Keratinocyte (primary cell): Measurements from ENCODE around the gene TAS2R19. TPM values are rescaled to one million over a fixed set of nuclear protein-coding genes. Genes with fewer than 3 reads are reported as not detected.

Experiments used
- DNase-seq: peaks from one replicate; pipeline ENCODE4 v3.0.0-alpha.2; 2011; ENCODE audit warnings: low read depth, missing footprints, low spot score
- FAIRE-seq: peaks from 2 replicates; lab custom pipeline; 2011; peaks lifted over from hg19 to GRCh38; lab: Jason Lieb, UNC
- H2AFZ ChIP-seq: 2 replicates; pipeline ENCODE4 v1.6.0; 2012; ENCODE audit warnings: low read length, control low read depth, inconsistent platforms; ENCODE audit not compliant: control insufficient read depth
- H3K27ac ChIP-seq: 2 replicates; pipeline ENCODE4 v1.5.1; 2011; ENCODE audit warnings: low read length; ENCODE audit not compliant: control insufficient read depth, insufficient read depth
- H3K27me3 ChIP-seq: 3 replicates; pipeline ENCODE4 v1.6.0; 2011; ENCODE audit warnings: low read length; ENCODE audit not compliant: control insufficient read depth, insufficient read depth; ENCODE audit errors: extremely low read depth
- H3K36me3 ChIP-seq, 2 experiments: 2 replicates in 1 of 2; 3 replicates in 1 of 2; pipeline ENCODE4 v1.5.1; 2011; ENCODE audit warnings: low read length in 2 of 2, mild to moderate bottlenecking in 1 of 2; ENCODE audit not compliant: control insufficient read depth in 2 of 2, insufficient read depth in 2 of 2; ENCODE audit errors: extremely low read depth in 1 of 2
- H3K4me1 ChIP-seq: 3 replicates; pipeline ENCODE4 v1.5.1; 2011; ENCODE audit warnings: low read length; ENCODE audit not compliant: control insufficient read depth, insufficient read depth; ENCODE audit errors: extremely low read depth
- H3K4me2 ChIP-seq: 3 replicates; pipeline ENCODE4 v1.6.0; 2011; ENCODE audit warnings: low read depth, low read length; ENCODE audit not compliant: control insufficient read depth, insufficient read depth; ENCODE audit errors: extremely low read depth
- H3K4me3 ChIP-seq, 3 experiments: fragments of 200-600 bp in 1 of 3; sonication (generic) in 1 of 3; 2 replicates in 2 of 3; 3 replicates in 1 of 3; pipeline ENCODE4 v1.5.1; 2011 to 2016; ENCODE audit warnings: low read length in 3 of 3, mild to moderate bottlenecking in 3 of 3, control low read depth in 2 of 3, inconsistent platforms in 1 of 3, low read depth in 1 of 3, mixed read lengths in 1 of 3, mixed run types in 1 of 3, moderate library complexity in 1 of 3; ENCODE audit not compliant: control insufficient read depth in 2 of 3, insufficient read depth in 2 of 3; ENCODE audit errors: extremely low read depth in 1 of 3
- H3K79me2 ChIP-seq: 2 replicates; pipeline ENCODE4 v1.6.0; 2012; ENCODE audit warnings: low read length; ENCODE audit not compliant: control insufficient read depth, insufficient read depth
- H3K9ac ChIP-seq: 3 replicates; pipeline ENCODE4 v1.6.0; 2011; ENCODE audit warnings: low read length; ENCODE audit not compliant: control insufficient read depth, insufficient read depth; ENCODE audit errors: extremely low read depth
- H3K9me1 ChIP-seq: 3 replicates; pipeline ENCODE4 v1.6.0; 2011; ENCODE audit warnings: low read length; ENCODE audit not compliant: control insufficient read depth, insufficient read depth; ENCODE audit errors: extremely low read depth
- H3K9me3 ChIP-seq: 2 replicates; pipeline ENCODE4 v1.5.1; 2012; ENCODE audit warnings: low read depth, low read length; ENCODE audit not compliant: control insufficient read depth
- H4K20me1 ChIP-seq: 3 replicates; pipeline ENCODE4 v1.6.0; 2011; ENCODE audit warnings: low read length; ENCODE audit not compliant: control insufficient read depth, insufficient read depth; ENCODE audit errors: extremely low read depth
- EZH2 ChIP-seq: IDR thresholded peaks from one replicate; pipeline ENCODE4 v1.6.1; 2012; ENCODE audit warnings: inconsistent platforms, mild to moderate bottlenecking, low read length, moderate library complexity
- dilution Hi-C: fragments of 300-500 bp; cut with MboI; formaldehyde crosslinking; loops from one replicate; pipeline ENCODE4 v1.7.0; 2020; ENCODE audit warnings: low sequenced_read_pairs; ENCODE audit not compliant: extremely low pct_ligation_motif_present
- polyA plus RNA-seq, 5 experiments: library from polyadenylated mRNA; depleted of rRNA in 3 of 5; stranded (reverse) in 3 of 5; stranded (forward) in 1 of 5; unstranded in 1 of 5; fragments of >200 nt; gene quantifications; 1 replicate in 1 of 5; 2 replicates in 3 of 5; 3 replicates in 1 of 5; pipeline versions ENCODE4 v1.2.1 to v1.2.3, GENCODE V29; 2011 to 2012; ENCODE audit warnings: missing spikeins in 2 of 5, low read depth in 1 of 5, low replicate concordance in 1 of 5
- TF ChIP-seq, protein P1 (sequence below), 3 experiments: IDR thresholded peaks in 1 of 3; conservative IDR thresholded peaks in 1 of 3; optimal IDR thresholded peaks in 1 of 3; 2 replicates in 2 of 3; 3 replicates in 1 of 3; pipeline versions ENCODE3 to v1.5.1; 2011; ENCODE audit warnings: low read length in 3 of 3, mild to moderate bottlenecking in 3 of 3, moderate library complexity in 2 of 3, control low read depth in 1 of 3, inconsistent platforms in 1 of 3; ENCODE audit not compliant: insufficient read depth in 2 of 3; ENCODE audit errors: extremely low read depth in 1 of 3

Gene TAS2R19
- polyA plus RNA-seq, 1 donor (not counting 4 experiments of a cell fraction or from before 2014, with no cell fraction given): 0.31 TPM

- no peak for TF ChIP-seq EZH2
- TF ChIP-seq, protein P1, sequence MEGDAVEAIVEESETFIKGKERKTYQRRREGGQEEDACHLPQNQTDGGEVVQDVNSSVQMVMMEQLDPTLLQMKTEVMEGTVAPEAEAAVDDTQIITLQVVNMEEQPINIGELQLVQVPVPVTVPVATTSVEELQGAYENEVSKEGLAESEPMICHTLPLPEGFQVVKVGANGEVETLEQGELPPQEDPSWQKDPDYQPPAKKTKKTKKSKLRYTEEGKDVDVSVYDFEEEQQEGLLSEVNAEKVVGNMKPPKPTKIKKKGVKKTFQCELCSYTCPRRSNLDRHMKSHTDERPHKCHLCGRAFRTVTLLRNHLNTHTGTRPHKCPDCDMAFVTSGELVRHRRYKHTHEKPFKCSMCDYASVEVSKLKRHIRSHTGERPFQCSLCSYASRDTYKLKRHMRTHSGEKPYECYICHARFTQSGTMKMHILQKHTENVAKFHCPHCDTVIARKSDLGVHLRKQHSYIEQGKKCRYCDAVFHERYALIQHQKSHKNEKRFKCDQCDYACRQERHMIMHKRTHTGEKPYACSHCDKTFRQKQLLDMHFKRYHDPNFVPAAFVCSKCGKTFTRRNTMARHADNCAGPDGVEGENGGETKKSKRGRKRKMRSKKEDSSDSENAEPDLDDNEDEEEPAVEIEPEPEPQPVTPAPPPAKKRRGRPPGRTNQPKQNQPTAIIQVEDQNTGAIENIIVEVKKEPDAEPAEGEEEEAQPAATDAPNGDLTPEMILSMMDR (optimal IDR thresholded peaks at IDR 0.05 in 1 of 3, IDR thresholded peaks at IDR 0.05 in 1 of 3, conservative IDR thresholded peaks at IDR 0.05 in 1 of 3; ENCODE audit: extremely low read depth in 1 of 3, insufficient read depth in 2 of 3, low read length in 3 of 3): no peak
- dilution Hi-C loops: no loop called here
Observed at GRCh38 chr12:11031307-11031706, 8.9 kb upstream of the TAS2R19 start, which contains the start of gene TAS2R31. Gene TAS2R31, minus strand, starts transcription at chr12:11031407. Its CDS starts 72 bp downstream, at chr12:11031335.

GRCh38 chr12:11026118-11026517 lies 3.7 kb upstream of the TAS2R19 start:
- TF ChIP-seq, protein P1 (optimal IDR thresholded peaks at IDR 0.05 in 1 of 3, IDR thresholded peaks at IDR 0.05 in 1 of 3, conservative IDR thresholded peaks at IDR 0.05 in 1 of 3; ENCODE audit: extremely low read depth in 1 of 3, insufficient read depth in 2 of 3, low read length in 3 of 3): peak in 2 of 3 experiments; percentile 6 to 18
- TF ChIP-seq EZH2: no peak
- Histone ChIP-seq H3K4me2 (no peak overlapping the region), H3K27me3 (no peaks in the 10 kb centered on the region), H3K27ac (no peak overlapping the region), H3K9ac (no peak overlapping the region), H3K9me3 (no peaks in the 10 kb centered on the region), H3K79me2 (no peaks in the 10 kb centered on the region), H3K36me3 (no peaks in the 10 kb centered on the region), H2AFZ (no peak overlapping the region), H3K4me3 (no peak overlapping the region), H4K20me1 (no peaks in the 10 kb centered on the region), H3K4me1 (no peaks in the 10 kb centered on the region), H3K9me1 (no peaks in the 10 kb centered on the region)
- no peak for DNase-seq
- FAIRE-seq: no peak
- dilution Hi-C loops: no loop called here

More at GRCh38 chr12:11031307-11031706, 8.9 kb upstream of the TAS2R19 start, which contains the start of gene TAS2R31:
- H2AFZ ChIP-seq: no peak within 1 kb of the TSS
- DNase-seq (no peak), FAIRE-seq (no peak)
- no peaks in the 10 kb centered on the region for H3K9me3 ChIP-seq
- H4K20me1 ChIP-seq: no peaks in the 10 kb centered on the region
- H3K9me1 ChIP-seq: no peaks in the 10 kb centered on the region
- H3K36me3 ChIP-seq: no peaks in the 10 kb centered on the region
- no peak within 1 kb of the TSS for H3K9ac ChIP-seq
- H3K27ac ChIP-seq: no peak within 1 kb of the TSS
- no peaks in the 10 kb centered on the region for H3K4me1 ChIP-seq
- H3K27me3 ChIP-seq: no peaks in the 10 kb centered on the region
- H3K4me2 ChIP-seq: no peak within 1 kb of the TSS
- H3K4me3 ChIP-seq: no peak within 1 kb of the TSS
- no peaks in the 10 kb centered on the region for H3K79me2 ChIP-seq
